Liver (tissue), 3 donors: ENCODE results near the gene SUSD4.

Source experiments
- CTCF ChIP-seq: fragments of 150-350 bp; IDR thresholded peaks from 2 replicates; pipeline ENCODE4 v1.5.1; 2017; ENCODE audit warnings: improper control_type of control experiment, low read depth, low read length; ENCODE audit not compliant: missing input control
- EGR1 ChIP-seq, 2 donors: IDR thresholded peaks; 2 replicates each; pipeline ENCODE4 v1.6.1; 2016 to 2018; ENCODE audit warnings: antibody characterized with exemption in 2 of 2, low read depth in 2 of 2
- FOXA1 ChIP-seq: IDR thresholded peaks from 2 replicates; pipeline ENCODE4 v1.6.1; 2016; ENCODE audit warnings: antibody characterized with exemption
- GABPA ChIP-seq, 2 donors: IDR thresholded peaks in 1 of 2; conservative IDR thresholded peaks in 1 of 2; 2 replicates each; pipeline ENCODE4 v1.6.1; 2016; ENCODE audit warnings: antibody characterized with exemption in 2 of 2, mild to moderate bottlenecking in 1 of 2, moderate library complexity in 1 of 2
- HNF4G ChIP-seq: IDR thresholded peaks from 2 replicates; pipeline ENCODE4 v1.6.1; 2016; ENCODE audit warnings: antibody characterized with exemption
- JUND ChIP-seq, 2 donors: IDR thresholded peaks; 2 replicates each; pipeline ENCODE4 v1.6.1; 2016; ENCODE audit warnings: antibody characterized with exemption in 2 of 2
- RAD21 ChIP-seq, 2 donors: IDR thresholded peaks; 2 replicates each; pipeline ENCODE4 v1.6.1; 2016; ENCODE audit warnings: antibody characterized with exemption in 2 of 2, mild to moderate bottlenecking in 2 of 2
- SP1 ChIP-seq: IDR thresholded peaks from 2 replicates; pipeline ENCODE4 v1.6.1; 2018; ENCODE audit warnings: antibody characterized with exemption, mild to moderate bottlenecking
- TAF1 ChIP-seq: conservative IDR thresholded peaks from 2 replicates; pipeline ENCODE4 v1.6.1; 2016; ENCODE audit warnings: antibody characterized with exemption, mild to moderate bottlenecking
- YY1 ChIP-seq: IDR thresholded peaks from 2 replicates; pipeline ENCODE4 v1.6.1; 2016; ENCODE audit warnings: antibody characterized with exemption, mild to moderate bottlenecking
- TF ChIP-seq, protein P1 (sequence below): IDR thresholded peaks from 2 replicates; pipeline ENCODE4 v1.6.1; 2016; ENCODE audit warnings: antibody characterized with exemption
- donor health status: healthy.
- donor health status: healthy.

DNA sequence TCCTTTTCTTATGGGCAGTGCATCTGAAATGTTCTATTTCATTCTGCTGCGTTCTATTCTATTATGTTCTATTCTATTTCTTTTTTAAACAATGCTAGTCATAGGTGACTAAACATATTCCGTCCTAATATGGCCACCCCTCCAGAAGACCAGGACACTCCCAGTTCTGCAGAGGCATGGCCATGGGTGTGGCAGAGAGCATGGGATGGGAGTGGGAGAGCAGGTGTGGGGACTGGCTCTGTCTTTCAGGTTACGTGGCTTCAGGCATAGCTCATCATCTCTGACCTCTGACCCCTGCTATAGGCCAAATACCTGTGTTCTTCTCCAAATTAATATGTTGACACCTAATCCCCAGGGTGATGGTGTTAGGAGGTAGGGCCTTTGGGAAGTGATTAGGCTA is 187.5 kb downstream of the SUSD4 start:
- TF ChIP-seq CTCF (no peak), RAD21 (IDR thresholded peaks at IDR 0.05) (no peak), YY1 (no peak), TAF1 (no peak), JUND (IDR thresholded peaks at IDR 0.05) (no peak), FOXA1 (no peak), HNF4G (no peak), GABPA (IDR thresholded peaks at IDR 0.05 in 1 of 2, conservative IDR thresholded peaks at IDR 0.05 in 1 of 2) (no peak), EGR1 (IDR thresholded peaks at IDR 0.05; ENCODE audit: low read depth in 2 of 2) (no peak), SP1 (no peak)
- TF ChIP-seq, protein P1, sequence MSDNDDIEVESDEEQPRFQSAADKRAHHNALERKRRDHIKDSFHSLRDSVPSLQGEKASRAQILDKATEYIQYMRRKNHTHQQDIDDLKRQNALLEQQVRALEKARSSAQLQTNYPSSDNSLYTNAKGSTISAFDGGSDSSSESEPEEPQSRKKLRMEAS: no peak
